ENCODE measurements around the gene CRIM1. TPM values are rescaled to one million over a fixed set of nuclear protein-coding genes. Genes with fewer than 3 reads are reported as not detected.

The CRIM1 gene
- total RNA-seq, 1 donor from 2014 or later = 25.8 TPM

- Mint-ChIP-seq H3K36me3 (ENCODE audit: insufficient read depth) (peaks cover 8% of the 10 kb centered on the region), H3K9me3 (ENCODE audit: low read depth) (no peaks in the 10 kb centered on the region), H3K27ac (no peak overlapping the region), H3K4me1 (ENCODE audit: low read depth) (no peaks in the 10 kb centered on the region), H3K4me3 (ENCODE audit: low read depth) (no peak overlapping the region), H3K27me3 (no peaks in the 10 kb centered on the region)
- no peak for DNase-seq (ENCODE audit: low spot score, unreplicated experiment)
- TF ChIP-seq CTCF (IDR thresholded peaks at IDR 0.05; ENCODE audit: unreplicated experiment) = no peak
These were observed 178.8 kb downstream of the CRIM1 start for GRCh38 chr2:36534275-36534799.

- Mint-ChIP-seq H3K27ac (no peak overlapping the region), H3K4me1 (ENCODE audit: low read depth) (no peaks in the 10 kb centered on the region), H3K36me3 (ENCODE audit: insufficient read depth) (peaks cover 8% of the 10 kb centered on the region), H3K9me3 (ENCODE audit: low read depth) (no peaks in the 10 kb centered on the region), H3K27me3 (no peaks in the 10 kb centered on the region), H3K4me3 (ENCODE audit: low read depth) (no peak overlapping the region)
- DNase-seq (ENCODE audit: low spot score, unreplicated experiment) = no peak
- TF ChIP-seq CTCF (IDR thresholded peaks at IDR 0.05; ENCODE audit: unreplicated experiment) = no peak
These were observed 179.5 kb downstream of the CRIM1 start for GRCh38 chr2:36535099-36535498.

- H3K27ac Mint-ChIP-seq = no peak overlapping the region
- H3K36me3 Mint-ChIP-seq (ENCODE audit: insufficient read depth) = peaks cover 8% of the 10 kb centered on the region
- no peak overlapping the region for H3K4me3 Mint-ChIP-seq (ENCODE audit: low read depth)
- DNase-seq (ENCODE audit: low spot score, unreplicated experiment) = no peak
- no peaks in the 10 kb centered on the region for H3K9me3 Mint-ChIP-seq (ENCODE audit: low read depth)
- H3K27me3 Mint-ChIP-seq = no peaks in the 10 kb centered on the region
- no peak for TF ChIP-seq CTCF (IDR thresholded peaks at IDR 0.05; ENCODE audit: unreplicated experiment)
- no peaks in the 10 kb centered on the region for H3K4me1 Mint-ChIP-seq (ENCODE audit: low read depth)
These were observed 181.2 kb downstream of the CRIM1 start for GRCh38 chr2:36536776-36537175.

GRCh38 chr2:36538335-36538734 lies 182.8 kb downstream of the CRIM1 start:
- Mint-ChIP-seq H3K4me1 (ENCODE audit: low read depth) (peaks cover 2% of the 10 kb centered on the region), H3K4me3 (ENCODE audit: low read depth) (no peak overlapping the region), H3K27ac (no peak overlapping the region), H3K9me3 (ENCODE audit: low read depth) (no peaks in the 10 kb centered on the region), H3K27me3 (no peaks in the 10 kb centered on the region), H3K36me3 (ENCODE audit: insufficient read depth) (peaks cover 7% of the 10 kb centered on the region)
- no peak for DNase-seq (ENCODE audit: low spot score, unreplicated experiment)
- TF ChIP-seq CTCF (IDR thresholded peaks at IDR 0.05; ENCODE audit: unreplicated experiment) = no peak

- Mint-ChIP-seq H3K27ac (no peak overlapping the region), H3K4me3 (ENCODE audit: low read depth) (no peak overlapping the region), H3K36me3 (ENCODE audit: insufficient read depth) (peaks cover 7% of the 10 kb centered on the region), H3K4me1 (ENCODE audit: low read depth) (peaks cover 2% of the 10 kb centered on the region), H3K9me3 (ENCODE audit: low read depth) (no peaks in the 10 kb centered on the region), H3K27me3 (no peaks in the 10 kb centered on the region)
- no peak for DNase-seq (ENCODE audit: low spot score, unreplicated experiment)
- TF ChIP-seq CTCF (IDR thresholded peaks at IDR 0.05; ENCODE audit: unreplicated experiment) = no peak
These were observed 184.1 kb downstream of the CRIM1 start for GRCh38 chr2:36539631-36540030.

All from progenitor cell of endocrine pancreas (in vitro differentiated cells).